Chondrocyte (in vitro differentiated cells): Measurements from ENCODE around the gene PROP1. TPM values are rescaled to one million over a fixed set of nuclear protein-coding genes. Genes with fewer than 3 reads are reported as not detected.

Experiments used
- DNase-seq: peaks from one replicate; pipeline ENCODE4 v3.0.0; 2021; ENCODE audit warnings: mixed read lengths, low spot score
- H3K27ac Mint-ChIP-seq: one replicate; pipeline ENCODE4 v1.8.0; 2021; ENCODE audit warnings: mild to moderate bottlenecking, moderate library complexity, mixed read lengths; ENCODE audit not compliant: unreplicated experiment
- H3K27me3 Mint-ChIP-seq: 2 replicates; pipeline ENCODE4 v1.8.0; 2021; ENCODE audit warnings: low read depth, mixed read lengths
- H3K36me3 Mint-ChIP-seq: 2 replicates; pipeline ENCODE4 v1.8.0; 2021; ENCODE audit warnings: low read depth, mixed read lengths
- H3K4me1 Mint-ChIP-seq: 2 replicates; pipeline ENCODE4 v1.8.0; 2021; ENCODE audit warnings: low read depth, mild to moderate bottlenecking, mixed read lengths
- H3K4me3 Mint-ChIP-seq: one replicate; pipeline ENCODE4 v1.8.0; 2021; ENCODE audit warnings: mild to moderate bottlenecking, moderate library complexity, mixed read lengths; ENCODE audit not compliant: unreplicated experiment
- H3K9me3 Mint-ChIP-seq: 2 replicates; pipeline ENCODE4 v1.8.0; 2021; ENCODE audit warnings: low read depth, mixed read lengths
- total RNA-seq: library from RNA; stranded (reverse); gene quantifications from 3 replicates; pipeline ENCODE4 v1.2.1, GENCODE V29; 2021
- TF ChIP-seq, protein P1 (sequence below): fragments of 200-600 bp; sonication (generic); IDR thresholded peaks from 2 replicates; pipeline ENCODE4 v1.5.0; 2021; ENCODE audit warnings: antibody characterized with exemption, mild to moderate bottlenecking, moderate library complexity

Gene PROP1
- total RNA-seq, 1 donor from 2014 or later = not detected

DNA sequence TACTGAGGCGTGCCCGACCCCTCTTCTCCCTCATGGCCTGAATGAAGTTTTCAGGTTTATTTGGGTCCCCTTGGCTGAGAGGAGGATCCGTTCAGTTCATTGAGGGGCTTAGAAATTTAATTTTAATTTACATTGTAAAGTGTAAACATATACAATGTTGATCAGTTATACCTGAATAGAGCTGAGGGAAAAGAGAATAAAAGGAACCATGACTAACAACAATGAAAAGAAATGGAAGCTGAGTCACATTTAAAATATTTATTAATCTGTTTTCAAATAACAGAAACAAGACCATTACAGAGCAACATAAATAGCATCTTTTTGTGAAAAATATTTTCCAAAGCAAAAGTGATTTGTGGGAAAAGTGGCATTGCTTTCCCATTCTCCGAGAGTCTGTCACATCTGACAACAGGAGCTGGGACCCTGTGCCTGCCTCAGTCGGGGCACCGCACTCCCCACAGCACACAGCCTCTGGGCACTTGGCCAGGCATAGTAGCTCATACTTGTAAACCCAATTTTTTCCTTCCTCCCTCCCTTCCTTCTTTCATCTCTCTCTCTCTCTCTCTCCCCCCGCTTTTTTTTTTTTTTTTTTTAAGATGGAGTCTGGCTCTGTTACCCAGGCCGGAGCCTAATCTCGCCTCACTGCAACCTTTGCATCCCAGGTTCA, 28.7 kb downstream of the PROP1 start:
- Mint-ChIP-seq H3K27ac (no peak overlapping the region), H3K27me3 (no peaks in the 10 kb centered on the region), H3K36me3 (no peaks in the 10 kb centered on the region), H3K4me3 (no peak overlapping the region), H3K9me3 (no peaks in the 10 kb centered on the region), H3K4me1 (no peaks in the 10 kb centered on the region)
- DNase-seq = no peak
- TF ChIP-seq, protein P1, sequence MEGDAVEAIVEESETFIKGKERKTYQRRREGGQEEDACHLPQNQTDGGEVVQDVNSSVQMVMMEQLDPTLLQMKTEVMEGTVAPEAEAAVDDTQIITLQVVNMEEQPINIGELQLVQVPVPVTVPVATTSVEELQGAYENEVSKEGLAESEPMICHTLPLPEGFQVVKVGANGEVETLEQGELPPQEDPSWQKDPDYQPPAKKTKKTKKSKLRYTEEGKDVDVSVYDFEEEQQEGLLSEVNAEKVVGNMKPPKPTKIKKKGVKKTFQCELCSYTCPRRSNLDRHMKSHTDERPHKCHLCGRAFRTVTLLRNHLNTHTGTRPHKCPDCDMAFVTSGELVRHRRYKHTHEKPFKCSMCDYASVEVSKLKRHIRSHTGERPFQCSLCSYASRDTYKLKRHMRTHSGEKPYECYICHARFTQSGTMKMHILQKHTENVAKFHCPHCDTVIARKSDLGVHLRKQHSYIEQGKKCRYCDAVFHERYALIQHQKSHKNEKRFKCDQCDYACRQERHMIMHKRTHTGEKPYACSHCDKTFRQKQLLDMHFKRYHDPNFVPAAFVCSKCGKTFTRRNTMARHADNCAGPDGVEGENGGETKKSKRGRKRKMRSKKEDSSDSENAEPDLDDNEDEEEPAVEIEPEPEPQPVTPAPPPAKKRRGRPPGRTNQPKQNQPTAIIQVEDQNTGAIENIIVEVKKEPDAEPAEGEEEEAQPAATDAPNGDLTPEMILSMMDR = no peak

DNA sequence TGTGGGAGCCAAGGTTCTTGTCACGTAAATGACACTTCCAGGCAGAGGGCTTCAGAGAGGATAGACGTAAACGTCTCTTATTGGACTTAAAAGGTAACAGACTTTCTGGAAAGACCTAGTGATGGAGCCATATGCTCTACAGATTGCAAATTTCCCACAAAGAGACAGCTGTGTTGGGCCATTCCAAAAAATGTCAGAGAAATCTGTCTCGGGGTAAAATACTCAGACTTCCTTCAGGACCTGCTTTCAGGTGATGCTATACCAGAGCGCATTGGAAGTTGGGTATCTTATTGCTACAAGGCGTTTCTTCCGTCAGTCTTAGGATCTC, 29.2 kb downstream of the PROP1 start:
- no peak for DNase-seq
- no peaks in the 10 kb centered on the region for H3K4me1 Mint-ChIP-seq
- no peak overlapping the region for H3K27ac Mint-ChIP-seq
- H3K36me3 Mint-ChIP-seq = no peaks in the 10 kb centered on the region
- TF ChIP-seq, protein P1 = no peak
- H3K27me3 Mint-ChIP-seq = no peaks in the 10 kb centered on the region
- no peaks in the 10 kb centered on the region for H3K9me3 Mint-ChIP-seq
- no peak overlapping the region for H3K4me3 Mint-ChIP-seq

DNA sequence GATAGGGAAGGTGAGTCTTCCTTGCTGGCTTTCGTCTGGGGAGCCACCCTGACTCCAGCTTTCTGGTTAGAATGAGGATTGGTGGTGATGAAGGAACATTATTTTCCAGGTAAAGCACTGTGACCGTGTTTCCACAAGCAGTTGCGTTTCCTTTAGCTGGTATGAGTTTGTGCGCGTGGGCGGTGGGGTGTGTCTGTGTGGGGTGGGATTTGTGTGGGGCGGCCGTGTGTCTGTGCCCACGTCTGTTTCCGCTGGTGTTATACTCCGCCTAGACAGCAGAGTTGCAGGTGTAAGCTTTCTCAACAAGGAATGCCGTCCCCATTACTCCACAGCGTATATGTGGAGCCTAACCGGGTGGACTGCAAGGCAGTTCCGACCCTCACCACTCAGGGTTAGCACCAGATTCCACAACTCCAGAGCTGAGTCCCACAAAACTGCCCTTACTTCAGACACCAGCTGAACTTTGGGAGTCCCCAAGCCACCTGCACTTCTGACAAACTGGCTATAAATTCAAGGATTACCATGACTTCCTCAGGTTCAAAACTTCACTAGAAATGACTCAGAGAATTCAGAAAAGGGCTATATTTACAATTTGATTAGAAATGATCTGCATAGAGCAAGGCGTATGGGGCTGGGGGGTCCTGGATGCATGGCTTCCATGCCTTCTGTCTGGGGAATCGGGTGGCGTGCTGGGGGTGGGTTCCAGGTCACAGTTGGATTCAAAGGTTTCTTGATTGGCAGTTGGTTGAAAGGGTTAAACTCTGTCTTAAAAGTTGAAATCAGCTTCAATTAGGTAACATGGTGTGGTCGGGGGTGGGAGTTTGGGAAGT, 29.8 kb downstream of the PROP1 start:
- DNase-seq = no peak
- H3K9me3 Mint-ChIP-seq = no peaks in the 10 kb centered on the region
- no peaks in the 10 kb centered on the region for H3K27me3 Mint-ChIP-seq
- no peak overlapping the region for H3K27ac Mint-ChIP-seq
- H3K36me3 Mint-ChIP-seq = no peaks in the 10 kb centered on the region
- no peaks in the 10 kb centered on the region for H3K4me1 Mint-ChIP-seq
- H3K4me3 Mint-ChIP-seq = no peak overlapping the region
- TF ChIP-seq, protein P1 = no peak

DNA sequence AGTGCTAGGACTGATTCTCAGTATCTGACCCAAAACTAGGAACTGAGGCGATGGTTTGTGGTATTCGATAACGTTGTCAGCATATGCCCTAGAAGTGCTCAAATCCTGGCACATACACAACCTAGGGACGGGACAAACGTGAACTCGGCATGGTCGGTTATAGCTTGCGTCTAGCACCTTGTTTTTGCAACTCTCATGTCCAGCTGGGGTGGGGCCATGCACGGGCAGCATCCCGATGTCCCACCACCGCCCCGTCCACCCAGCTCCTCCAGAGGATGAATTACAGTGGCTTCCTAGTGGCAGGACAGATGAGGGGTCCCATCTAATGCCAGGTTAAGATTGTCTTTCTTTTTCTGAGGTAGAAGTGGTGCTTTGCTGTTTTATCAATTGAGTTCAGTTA, 31.6 kb downstream of the PROP1 start:
- Mint-ChIP-seq H3K27ac (no peak overlapping the region), H3K4me1 (no peaks in the 10 kb centered on the region), H3K4me3 (no peak overlapping the region), H3K9me3 (no peaks in the 10 kb centered on the region), H3K27me3 (no peaks in the 10 kb centered on the region), H3K36me3 (no peaks in the 10 kb centered on the region)
- DNase-seq = no peak
- TF ChIP-seq, protein P1 = no peak

DNA sequence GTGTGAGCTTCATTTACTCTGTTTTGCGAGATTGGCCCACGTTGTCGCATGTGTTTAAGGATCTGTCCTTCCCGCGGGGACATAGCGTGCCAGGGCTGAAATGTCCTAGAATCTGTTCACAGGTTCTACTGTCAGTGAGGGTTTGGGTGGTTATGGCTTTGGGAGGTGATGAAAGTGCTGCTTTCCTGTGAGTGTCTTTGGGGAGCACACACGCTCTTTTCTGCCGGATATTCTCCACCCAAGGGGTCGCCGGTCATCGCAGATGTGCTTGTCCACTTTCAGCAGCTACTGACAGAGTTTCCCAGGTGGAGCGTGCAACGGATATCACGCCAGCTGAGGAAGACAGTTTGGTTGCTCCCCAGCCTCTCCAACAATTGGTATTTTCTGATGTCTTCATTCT, 32.1 kb downstream of the PROP1 start:
- H3K27me3 Mint-ChIP-seq = no peaks in the 10 kb centered on the region
- H3K4me1 Mint-ChIP-seq = no peaks in the 10 kb centered on the region
- H3K9me3 Mint-ChIP-seq = no peaks in the 10 kb centered on the region
- TF ChIP-seq, protein P1 = no peak
- no peak overlapping the region for H3K27ac Mint-ChIP-seq
- DNase-seq = no peak
- no peak overlapping the region for H3K4me3 Mint-ChIP-seq
- H3K36me3 Mint-ChIP-seq = peaks cover 2% of the 10 kb centered on the region
